Esophagus muscularis mucosa (tissue), 4 donors: ENCODE measurements around the gene RIPPLY1.

Experiments
- CTCF ChIP-seq, 3 experiments: fragments of 200-600 bp in 2 of 3; fragments of 450-650 bp in 1 of 3; sonication (generic) in 2 of 3; IDR thresholded peaks; one replicate each; pipeline ENCODE4 v1.5.1; 2017 to 2019; ENCODE audit warnings: antibody characterized with exemption in 3 of 3, mild to moderate bottlenecking in 2 of 3, moderate library complexity in 1 of 3
- EP300 ChIP-seq: sonication (generic); formaldehyde crosslinking; IDR thresholded peaks from one replicate; pipeline ENCODE4 v1.6.1; 2017; ENCODE audit warnings: antibody characterized with exemption
- POLR2A ChIP-seq: fragments of 450-650 bp; IDR thresholded peaks from one replicate; pipeline ENCODE4 v1.6.1; 2017; ENCODE audit warnings: antibody characterized with exemption, moderate library complexity, mild to moderate bottlenecking, low read depth

GRCh38 chrX:106932492-106932923, 29.4 kb upstream of the RIPPLY1 start:
- no peak for TF ChIP-seq CTCF (IDR thresholded peaks at IDR 0.05)
- TF ChIP-seq POLR2A: no peak
- no peak for TF ChIP-seq EP300
